AG09319 (cell line): ENCODE results near the gene FGD1.

ENCODE experiments used
- DNase-seq: peaks from one replicate; pipeline ENCODE4 v3.0.0-alpha.2; 2010; ENCODE audit warnings: low read depth; ENCODE audit errors: extremely low read depth
- TF ChIP-seq, protein P1 (sequence below): IDR thresholded peaks from 2 replicates; pipeline ENCODE4 v1.5.1; 2011; ENCODE audit warnings: low read depth, mild to moderate bottlenecking, inconsistent platforms, low read length, moderate library complexity

Gene FGD1

GRCh38 chrX:54415534-54416350, 80.3 kb downstream of the FGD1 start:
- TF ChIP-seq, protein P1, sequence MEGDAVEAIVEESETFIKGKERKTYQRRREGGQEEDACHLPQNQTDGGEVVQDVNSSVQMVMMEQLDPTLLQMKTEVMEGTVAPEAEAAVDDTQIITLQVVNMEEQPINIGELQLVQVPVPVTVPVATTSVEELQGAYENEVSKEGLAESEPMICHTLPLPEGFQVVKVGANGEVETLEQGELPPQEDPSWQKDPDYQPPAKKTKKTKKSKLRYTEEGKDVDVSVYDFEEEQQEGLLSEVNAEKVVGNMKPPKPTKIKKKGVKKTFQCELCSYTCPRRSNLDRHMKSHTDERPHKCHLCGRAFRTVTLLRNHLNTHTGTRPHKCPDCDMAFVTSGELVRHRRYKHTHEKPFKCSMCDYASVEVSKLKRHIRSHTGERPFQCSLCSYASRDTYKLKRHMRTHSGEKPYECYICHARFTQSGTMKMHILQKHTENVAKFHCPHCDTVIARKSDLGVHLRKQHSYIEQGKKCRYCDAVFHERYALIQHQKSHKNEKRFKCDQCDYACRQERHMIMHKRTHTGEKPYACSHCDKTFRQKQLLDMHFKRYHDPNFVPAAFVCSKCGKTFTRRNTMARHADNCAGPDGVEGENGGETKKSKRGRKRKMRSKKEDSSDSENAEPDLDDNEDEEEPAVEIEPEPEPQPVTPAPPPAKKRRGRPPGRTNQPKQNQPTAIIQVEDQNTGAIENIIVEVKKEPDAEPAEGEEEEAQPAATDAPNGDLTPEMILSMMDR, result no peak
- DNase-seq, result no peak

GRCh38 chrX:54413753-54414152, 82.3 kb downstream of the FGD1 start:
- TF ChIP-seq, protein P1, result no peak
- no peak for DNase-seq

DNA sequence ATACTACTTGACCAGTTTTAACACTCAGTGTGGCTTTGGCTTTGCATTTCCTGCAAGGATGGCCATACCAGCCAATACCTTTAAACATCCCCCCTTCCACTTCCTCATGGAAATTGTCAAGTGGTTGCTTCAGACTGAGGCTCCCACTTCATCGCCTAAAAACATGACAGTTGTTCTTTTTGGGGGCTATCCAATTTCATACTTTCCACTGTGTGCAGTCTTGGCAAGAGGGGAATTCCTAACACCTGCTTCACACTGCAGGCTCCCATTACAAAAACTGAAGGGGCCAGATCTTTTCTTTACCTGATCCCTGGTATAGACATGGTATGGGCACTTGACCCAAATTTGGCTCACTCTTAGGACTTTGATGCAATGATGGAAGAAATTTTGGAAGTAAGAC, 84.3 kb downstream of the FGD1 start:
- no peak for DNase-seq
- TF ChIP-seq, protein P1, result no peak

GRCh38 chrX:54407266-54407665, 88.8 kb downstream of the FGD1 start:
- TF ChIP-seq, protein P1, result no peak
- DNase-seq, result no peak

DNA sequence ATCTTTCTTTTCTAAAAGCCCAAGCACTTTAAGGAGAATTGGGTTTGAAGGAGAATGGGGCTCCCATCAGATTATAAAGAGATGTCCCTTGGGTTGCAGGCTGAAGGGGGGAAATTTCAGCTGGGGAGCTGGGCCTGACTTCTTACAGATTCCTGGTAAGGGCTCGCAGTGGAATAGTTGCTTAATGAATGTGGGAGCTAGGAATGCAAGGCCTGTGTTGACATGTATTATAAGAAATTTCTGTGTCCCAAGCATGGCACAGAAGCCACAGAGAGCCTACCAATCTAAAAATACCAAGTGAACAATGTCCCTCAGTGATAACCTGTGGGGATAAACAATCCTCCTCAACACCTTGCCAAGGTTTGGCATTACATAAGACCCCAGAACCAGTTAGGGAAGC, 98.9 kb downstream of the FGD1 start:
- no peak for DNase-seq
- TF ChIP-seq, protein P1, result no peak
